NCI-H2081 (cell line): ENCODE results near the gene FAM163B.
"Not testable (repeated sequence)": the region's sequence is repeated elsewhere in the genome, so short reads cannot be mapped to it uniquely, and the experiment has no call there.

Experiments used
- DNase-seq, 2 experiments: peaks; one replicate each; lab custom pipeline; 2025; lab: John Stamatoyannopoulos, UW

FAM163B gene

GRCh38 chr9:133569891-133570690, 39.1 kb downstream of the FAM163B start:
- no peak for DNase-seq

DNA sequence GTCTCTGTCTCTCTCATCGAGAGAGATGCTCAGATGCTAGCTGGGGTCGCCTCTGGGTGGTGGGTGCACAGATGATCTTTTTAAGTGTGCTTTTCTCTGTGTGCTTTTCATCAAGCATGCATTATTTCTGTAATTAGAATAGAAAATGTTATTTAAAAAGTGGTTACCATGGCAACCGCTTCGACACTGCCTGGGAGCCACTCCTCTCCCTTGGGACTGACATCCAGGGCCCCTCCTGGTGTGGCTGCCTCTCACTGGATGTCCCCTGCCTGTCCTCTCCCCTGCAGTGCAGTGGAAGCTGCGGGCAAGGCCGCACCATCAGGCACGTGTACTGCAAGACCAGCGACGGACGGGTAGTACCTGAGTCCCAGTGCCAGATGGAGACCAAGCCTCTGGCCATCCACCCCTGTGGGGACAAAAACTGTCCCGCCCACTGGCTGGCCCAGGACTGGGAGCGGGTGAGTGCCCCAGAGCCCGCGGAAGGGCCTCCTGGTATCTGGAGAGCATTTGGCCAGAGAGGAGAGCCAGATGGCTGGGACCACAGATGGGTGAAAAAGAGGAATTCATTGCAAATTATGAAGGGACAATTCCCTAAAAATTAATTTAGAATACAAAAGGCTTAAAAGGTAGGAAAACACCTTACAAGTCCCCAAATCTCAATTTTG, 39.9 kb downstream of the FAM163B start:
- no peak for DNase-seq

GRCh38 chr9:133568186-133568585, 41.0 kb downstream of the FAM163B start:
- no peak for DNase-seq

DNA sequence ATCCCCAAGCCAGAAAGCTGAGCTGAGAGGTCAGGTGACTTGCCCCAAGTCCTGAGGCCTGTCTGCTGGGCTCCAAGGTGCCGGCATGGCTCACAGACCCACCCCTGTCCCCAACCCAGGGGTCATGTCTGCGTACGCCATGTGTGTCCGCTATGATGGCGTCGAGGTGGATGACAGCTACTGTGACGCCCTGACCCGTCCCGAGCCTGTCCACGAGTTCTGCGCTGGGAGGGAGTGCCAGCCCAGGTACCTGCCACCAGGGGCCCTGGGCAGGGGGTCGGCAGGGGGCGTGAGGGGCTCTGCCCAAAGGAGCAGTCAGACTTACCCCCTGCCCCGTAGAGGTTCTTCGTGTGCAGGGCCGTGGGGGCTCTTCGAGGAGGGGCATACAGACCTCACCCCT, 42.4 kb downstream of the FAM163B start:
- DNase-seq = no peak

- no peak for DNase-seq
Measured at GRCh38 chr9:133566382-133566781, 42.8 kb downstream of the FAM163B start.

DNA sequence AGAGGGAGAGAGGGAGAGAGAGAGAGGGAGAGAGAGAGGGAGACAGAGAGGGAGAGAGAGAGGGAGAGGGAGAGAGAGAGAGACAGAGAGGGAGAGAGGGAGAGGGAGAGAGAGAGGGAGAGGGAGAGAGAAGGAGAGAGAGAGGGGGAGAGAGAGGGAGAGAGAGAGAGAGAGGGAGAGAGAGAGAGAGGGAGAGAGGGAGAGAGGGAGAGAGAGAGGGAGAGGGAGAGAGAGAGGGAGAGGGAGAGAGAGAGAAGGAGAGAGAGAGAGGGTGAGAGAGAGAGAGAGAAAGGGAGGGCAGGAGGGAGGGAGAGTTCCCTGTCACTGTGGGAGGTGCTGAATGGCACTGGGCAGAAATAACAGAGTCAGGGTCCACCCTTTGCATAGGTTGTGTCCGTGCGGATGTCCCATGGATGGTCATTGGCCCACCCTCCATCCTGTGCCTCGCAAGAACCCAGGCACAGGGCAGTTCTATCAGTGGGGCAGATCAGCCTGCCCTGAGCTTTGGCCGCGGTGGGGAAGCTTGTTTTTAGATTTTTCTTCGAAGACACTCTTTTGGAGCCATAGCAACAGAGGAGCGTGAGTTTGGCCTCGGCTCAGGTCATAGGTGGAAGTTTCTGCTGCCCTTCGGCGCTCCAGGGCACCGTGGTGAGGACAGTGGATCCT, 44.6 kb downstream of the FAM163B start:
- no peak for DNase-seq

DNA sequence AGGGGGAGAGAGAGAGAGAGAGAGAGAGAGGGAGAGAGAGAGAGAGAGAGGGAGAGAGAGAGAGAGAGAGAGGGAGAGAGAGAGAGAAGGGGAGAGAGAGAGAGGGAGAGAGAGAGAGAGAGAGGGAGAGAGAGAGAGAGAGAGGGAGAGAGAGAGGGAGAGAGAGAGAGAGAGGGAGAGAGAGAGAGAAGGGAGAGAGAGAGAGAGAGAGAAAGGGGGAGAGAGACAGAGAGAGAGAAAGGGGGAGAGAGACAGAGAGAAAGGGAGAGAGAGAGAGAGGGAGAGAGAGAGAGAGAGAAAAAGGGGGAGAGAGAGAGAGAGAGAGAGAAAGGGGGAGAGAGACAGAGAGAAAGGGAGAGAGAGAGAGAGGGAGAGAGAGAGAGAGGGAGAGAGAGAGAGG, 45.4 kb downstream of the FAM163B start:
- DNase-seq = not testable (repeated sequence)

GRCh38 chr9:133563291-133563796, 45.8 kb downstream of the FAM163B start:
- DNase-seq = no peak

DNA sequence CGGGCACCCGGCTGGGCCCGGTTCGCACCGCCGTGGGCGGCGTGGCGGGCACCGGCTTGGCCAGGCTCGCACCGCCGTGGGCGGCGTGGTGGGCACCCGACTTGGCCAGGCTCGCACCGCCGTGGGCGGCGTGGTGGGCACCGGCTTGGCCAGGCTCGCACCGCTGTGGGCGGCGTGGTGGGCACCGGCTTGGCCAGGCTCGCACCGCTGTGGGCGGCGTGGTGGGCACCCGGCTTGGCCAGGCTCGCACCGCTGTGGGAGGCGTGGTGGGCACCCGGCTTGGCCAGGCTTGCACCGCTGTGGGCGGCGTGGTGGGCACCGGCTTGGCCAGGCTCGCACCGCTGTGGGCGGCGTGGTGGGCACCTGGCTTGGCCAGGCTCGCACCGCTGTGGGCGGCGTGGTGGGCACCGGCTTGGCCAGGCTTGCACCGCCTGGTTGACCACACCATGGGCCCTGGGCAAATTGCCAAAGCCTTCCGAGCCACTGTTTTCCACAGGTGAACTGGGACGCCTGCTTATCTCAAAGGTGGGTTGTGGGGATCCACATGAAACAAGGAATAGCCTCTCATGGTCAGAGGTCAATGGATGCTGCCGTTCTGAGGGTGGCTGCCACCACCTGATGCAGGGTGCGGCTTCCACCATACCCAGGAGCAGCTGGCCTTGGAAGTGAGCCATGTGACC, 46.4 kb downstream of the FAM163B start:
- no peak for DNase-seq

- DNase-seq = no peak
Measured at GRCh38 chr9:133561976-133562554, 47.1 kb downstream of the FAM163B start.

- no peak for DNase-seq
Measured at GRCh38 chr9:133560944-133561343, 48.2 kb downstream of the FAM163B start.

DNA sequence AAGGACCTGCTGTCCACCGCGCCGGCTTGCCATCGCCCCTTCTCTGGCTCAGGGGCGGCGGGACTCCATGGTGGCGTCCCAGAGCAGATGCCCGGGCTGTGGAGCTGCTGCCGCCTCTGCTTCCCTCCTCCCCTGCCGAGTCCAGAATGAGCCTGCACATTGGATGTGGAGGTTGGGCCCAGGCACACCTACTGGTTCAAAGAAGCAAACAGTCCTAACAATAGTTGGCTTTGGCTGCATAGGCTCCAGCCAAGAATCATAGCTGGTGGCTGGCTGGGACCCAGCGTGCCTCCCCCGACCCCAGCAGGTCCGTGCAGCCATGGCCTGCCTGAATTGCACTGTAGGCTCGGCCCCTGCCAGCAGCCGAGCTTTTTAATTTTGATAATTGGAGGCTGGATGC, 48.9 kb downstream of the FAM163B start:
- DNase-seq = peak in 1 of 2 experiments; percentile 41

DNA sequence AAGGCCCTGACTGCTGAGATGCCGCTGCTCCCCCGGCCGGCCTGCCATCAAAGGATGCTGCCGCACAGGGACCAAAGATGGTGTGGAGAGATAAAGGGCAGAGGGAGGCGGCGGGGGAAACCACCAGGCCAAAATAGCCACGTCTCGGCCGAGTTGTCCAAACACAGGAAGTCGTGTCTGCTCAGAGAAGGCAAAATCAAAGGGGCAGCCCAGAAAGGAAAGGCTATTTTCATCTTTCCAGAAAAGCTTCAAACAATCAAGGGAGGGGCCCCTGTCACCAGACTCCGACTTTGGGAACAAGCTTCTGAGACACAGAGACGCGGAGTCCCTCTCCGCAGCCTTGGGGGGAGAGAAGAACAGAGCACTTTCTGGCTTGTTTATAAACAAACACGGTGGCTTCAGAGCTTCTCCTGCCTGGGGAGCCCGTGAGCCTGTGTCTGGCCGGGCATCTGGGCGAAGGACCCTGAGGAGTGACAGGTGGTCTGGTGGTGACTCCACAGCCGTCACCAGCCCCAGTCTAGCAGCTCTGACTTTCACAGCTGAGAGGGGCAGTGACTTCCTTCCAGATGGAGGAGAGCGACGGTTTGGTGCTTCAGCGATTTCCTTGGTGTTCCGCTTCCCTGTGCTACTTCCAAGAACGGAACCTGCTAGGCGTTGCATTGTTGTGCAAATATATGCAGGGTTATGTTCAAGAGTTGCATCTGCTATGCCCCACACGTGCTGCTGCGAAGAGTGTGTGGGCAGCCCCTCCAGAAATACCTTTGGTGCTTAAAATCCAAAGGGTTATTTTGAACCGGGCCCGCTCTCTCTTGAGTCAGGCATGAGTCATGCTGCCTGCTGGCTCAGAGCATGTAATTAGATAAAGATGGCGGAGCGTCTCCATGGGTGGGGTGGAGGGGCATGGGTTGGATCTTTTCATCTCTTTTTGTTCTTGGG, 50.7 kb downstream of the FAM163B start:
- DNase-seq = no peak

- DNase-seq = no peak
Measured at GRCh38 chr9:133557581-133557980, 51.6 kb downstream of the FAM163B start.

DNA sequence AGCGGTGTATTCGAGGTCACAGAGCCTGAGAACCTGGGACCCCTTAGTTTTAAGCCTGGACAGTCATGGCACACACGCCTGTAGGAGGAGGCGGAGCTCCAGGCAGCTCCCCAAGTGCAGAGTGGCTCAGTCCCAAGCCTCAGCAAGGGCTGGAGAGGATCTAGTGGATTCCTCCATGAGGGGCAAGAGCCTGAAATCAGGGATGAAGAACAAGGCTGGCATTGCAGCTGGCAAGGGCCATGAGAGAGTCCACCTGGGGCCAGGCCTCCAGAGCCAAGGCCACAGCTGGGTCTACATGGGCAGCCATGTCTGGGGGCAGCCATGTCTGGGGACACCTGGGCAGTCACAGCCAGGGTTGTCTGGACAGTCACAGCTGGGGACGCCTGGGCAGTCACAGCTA, 52.8 kb downstream of the FAM163B start:
- no peak for DNase-seq

DNA sequence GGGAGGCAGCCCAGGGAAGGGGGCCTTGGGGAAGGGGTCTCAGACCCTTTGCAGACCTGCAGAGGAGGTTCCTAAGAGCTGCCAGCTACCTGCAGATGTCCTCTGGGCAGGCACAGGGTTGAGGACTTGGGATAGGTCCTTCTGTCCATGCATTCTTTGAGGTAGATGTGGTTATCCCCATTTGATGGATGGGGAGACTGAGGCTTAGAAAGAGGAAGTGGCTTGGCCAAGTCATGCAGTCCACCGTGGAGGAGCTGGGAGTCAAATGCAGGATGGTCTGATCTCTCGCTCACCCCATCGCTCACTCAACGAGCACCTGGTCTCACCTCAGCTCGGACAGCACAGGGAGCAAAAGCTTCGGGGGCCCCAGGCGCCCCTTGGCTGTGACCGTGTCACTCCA, 54.5 kb downstream of the FAM163B start:
- no peak for DNase-seq

- no peak for DNase-seq
Measured at GRCh38 chr9:133553973-133554713, 55.0 kb downstream of the FAM163B start.

DNA sequence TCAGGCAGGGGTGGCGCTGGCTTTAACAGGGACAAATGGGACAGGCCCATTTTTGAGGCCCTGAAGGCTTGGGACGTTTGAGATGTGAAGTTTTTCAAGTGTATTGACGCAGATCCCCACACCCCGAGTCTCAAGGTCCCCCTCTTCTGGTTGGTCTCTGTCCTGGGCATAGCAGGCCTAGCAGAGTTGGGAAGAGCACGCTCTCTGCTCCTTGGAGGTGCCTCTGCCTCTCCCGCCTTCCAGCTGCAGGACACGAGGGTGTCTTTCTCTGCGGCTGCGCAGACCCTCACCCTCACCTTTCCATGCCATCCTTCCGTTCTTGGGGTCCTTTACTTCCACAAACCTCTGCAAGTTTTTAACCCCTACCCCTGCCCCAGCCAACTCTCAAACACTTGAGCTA, 56.1 kb downstream of the FAM163B start:
- DNase-seq = no peak

DNA sequence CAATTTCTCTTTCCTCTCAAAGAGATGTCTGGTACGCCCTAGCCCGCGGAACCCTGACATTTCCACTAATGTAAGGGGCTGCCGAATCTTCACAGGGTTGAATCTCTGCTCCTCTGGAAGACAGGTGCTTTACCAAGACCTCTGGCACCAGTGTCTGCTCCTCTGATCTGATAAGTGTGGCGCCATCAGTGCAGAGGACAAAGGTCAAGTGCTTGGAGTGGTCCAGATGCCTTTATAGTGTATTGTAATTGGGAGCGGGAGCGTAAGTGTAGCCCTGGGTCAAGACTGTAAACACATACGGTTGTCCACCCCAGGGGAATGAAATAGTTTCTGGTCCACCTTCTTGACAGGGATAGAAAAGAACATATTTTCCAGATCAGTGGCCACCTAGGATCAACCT, 57.0 kb downstream of the FAM163B start:
- no peak for DNase-seq

DNA sequence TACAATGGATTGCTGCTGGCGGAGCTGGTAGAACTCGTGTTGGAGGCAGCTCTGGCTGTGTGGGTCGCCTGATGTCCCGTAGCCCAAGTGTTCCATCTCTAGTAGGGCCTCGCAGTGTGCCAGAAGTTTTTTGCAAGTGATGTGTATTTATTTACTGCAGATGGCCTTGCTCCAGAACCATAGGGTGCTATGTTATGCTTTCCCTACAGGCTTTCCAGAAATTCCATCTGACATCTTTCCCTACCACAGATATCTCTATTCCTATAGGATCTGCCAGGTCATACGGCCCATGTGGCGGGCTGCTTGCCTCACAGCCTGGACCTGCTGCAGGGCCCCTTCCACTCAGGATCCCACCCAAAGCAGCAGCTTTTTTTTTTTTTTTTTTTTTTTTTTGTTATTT, 57.7 kb downstream of the FAM163B start:
- DNase-seq = no peak
